COR-L47 (cell line): Measurements from ENCODE around the gene ADAR.

ENCODE experiments used
- DNase-seq: peaks from one replicate; lab custom pipeline; 2025; lab: John Stamatoyannopoulos, UW

ADAR gene

DNA sequence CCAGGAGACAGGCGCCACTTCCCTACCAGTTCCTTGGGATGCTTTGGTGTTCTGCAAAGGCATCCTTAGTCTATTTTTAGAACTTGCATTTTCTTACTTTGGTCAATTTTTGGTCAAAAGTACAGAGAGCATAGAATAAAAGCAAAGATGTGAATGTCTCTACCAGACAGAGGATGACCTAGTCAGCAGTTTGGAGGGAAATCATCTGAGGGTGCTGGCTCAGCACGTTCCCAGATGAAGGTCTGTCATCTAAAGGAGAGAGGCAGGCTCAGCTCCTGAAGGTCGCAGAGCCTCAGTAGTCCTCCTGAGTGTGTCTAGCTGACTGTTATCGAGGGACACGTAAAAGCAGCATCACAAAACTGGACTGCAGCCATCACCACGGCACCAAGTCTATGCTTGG lies 25.1 kb downstream of the ADAR start:
- DNase-seq: no peak

- no peak for DNase-seq
These were observed 26.2 kb downstream of the ADAR start for GRCh38 chr1:154581766-154582165.

- DNase-seq: no peak
These were observed 28.6 kb downstream of the ADAR start for GRCh38 chr1:154579374-154579773.

- DNase-seq: no peak
These were observed 29.9 kb downstream of the ADAR start for GRCh38 chr1:154578058-154578418.

GRCh38 chr1:154577346-154578057 lies 30.5 kb downstream of the ADAR start:
- DNase-seq: no peak

GRCh38 chr1:154575951-154576566 lies 31.9 kb downstream of the ADAR start:
- DNase-seq: no peak

DNA sequence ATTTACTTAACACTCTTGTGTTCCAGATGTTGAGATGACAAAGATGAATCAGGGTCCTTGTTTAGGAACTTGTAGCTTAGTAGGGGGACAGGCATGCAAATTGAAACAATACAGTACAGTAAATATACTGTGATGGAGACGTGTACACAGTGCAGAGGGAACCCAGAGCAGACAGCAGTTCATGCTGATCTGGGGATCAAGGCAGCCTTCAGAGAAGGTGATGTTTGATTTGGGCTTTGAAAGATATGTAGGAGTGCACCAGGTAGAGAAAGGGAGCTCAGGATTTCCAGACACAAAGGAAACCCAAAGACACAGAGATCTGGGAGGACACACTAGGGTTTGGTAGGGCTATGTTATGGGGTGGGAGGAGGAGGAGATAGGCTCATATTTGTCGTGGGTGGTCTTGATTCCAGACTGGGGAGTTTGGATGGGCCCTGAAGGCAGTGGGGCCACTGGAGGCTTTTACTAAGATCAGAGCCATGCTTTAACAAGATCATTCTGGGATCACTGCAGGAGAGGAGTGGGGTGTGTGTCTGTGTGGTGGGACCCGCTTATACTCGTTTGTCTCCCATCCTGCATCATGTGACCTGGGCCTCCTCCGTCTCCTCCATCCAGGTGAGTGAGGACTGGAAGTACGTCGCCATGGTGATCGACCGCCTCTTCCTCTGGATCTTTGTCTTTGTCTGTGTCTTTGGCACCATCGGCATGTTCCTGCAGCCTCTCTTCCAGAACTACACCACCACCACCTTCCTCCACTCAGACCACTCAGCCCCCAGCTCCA lies 32.6 kb downstream of the ADAR start:
- no peak for DNase-seq

GRCh38 chr1:154574716-154575115 lies 33.3 kb downstream of the ADAR start:
- DNase-seq: peak; percentile 89

DNA sequence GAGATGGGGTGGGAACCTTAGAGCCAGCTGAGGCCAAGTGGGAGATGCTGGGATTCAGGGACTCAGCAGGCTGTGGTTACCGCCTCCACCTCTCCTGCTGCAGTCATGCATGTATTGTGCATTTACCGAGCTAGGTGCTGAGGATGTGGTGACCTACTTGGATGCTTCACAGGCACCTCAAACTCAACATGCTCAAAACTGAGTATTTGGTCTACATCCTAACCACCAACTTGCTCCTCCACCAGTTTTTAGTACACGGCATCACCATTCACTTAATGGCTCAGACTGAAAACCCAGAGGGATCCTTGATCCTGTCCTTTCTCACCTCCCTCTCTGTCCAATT lies 34.8 kb downstream of the ADAR start:
- no peak for DNase-seq

- DNase-seq: no peak
These were observed 35.4 kb downstream of the ADAR start for GRCh38 chr1:154572468-154573167.

- no peak for DNase-seq
These were observed 36.1 kb downstream of the ADAR start for GRCh38 chr1:154571964-154572288.

- no peak for DNase-seq
These were observed 36.6 kb downstream of the ADAR start for GRCh38 chr1:154571244-154571963.

DNA sequence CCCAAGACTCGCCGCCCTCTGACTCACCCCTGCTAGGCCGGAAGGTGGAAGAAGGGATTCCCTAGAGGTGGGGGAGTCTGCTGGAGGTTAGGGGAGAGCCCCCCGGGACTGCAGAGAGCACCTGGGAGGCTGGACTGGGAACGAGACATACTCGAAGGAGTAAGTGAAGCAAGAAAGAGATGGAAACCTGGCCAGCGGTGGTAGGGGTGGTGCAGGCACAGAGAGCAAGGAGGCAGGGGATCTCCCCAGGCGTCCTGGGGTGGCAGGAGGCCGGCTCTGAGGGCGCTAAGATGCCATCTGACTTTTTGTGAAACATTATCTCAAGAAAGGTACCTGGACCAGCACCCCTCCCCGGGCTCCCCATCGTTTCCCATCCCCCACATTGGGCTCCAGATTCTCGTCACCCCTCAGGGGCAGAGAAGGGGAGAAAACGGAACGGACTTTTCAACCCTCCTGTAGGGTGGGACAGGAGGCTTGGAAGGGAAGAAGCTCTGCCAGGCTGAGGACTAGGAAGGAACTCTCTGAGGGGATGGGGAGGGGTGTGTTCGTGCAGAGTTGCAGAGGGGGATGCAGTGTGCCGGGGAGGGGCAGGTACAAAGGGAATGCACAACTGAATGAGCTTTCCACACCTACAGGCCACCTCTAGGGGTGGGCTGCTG lies 39.7 kb downstream of the ADAR start:
- DNase-seq: no peak

GRCh38 chr1:154567386-154568156 lies 40.4 kb downstream of the ADAR start, which contains the start of gene CHRNB2:
TSS of gene CHRNB2 (plus strand) at chr1:154567778. CDS start at chr1:154568045, 267 bp downstream.
- peak; percentile 75 for DNase-seq

GRCh38 chr1:154565876-154566275 lies 42.1 kb downstream of the ADAR start:
- no peak for DNase-seq

GRCh38 chr1:154559466-154560044 lies 48.4 kb downstream of the ADAR start:
- DNase-seq: peak; percentile 94

DNA sequence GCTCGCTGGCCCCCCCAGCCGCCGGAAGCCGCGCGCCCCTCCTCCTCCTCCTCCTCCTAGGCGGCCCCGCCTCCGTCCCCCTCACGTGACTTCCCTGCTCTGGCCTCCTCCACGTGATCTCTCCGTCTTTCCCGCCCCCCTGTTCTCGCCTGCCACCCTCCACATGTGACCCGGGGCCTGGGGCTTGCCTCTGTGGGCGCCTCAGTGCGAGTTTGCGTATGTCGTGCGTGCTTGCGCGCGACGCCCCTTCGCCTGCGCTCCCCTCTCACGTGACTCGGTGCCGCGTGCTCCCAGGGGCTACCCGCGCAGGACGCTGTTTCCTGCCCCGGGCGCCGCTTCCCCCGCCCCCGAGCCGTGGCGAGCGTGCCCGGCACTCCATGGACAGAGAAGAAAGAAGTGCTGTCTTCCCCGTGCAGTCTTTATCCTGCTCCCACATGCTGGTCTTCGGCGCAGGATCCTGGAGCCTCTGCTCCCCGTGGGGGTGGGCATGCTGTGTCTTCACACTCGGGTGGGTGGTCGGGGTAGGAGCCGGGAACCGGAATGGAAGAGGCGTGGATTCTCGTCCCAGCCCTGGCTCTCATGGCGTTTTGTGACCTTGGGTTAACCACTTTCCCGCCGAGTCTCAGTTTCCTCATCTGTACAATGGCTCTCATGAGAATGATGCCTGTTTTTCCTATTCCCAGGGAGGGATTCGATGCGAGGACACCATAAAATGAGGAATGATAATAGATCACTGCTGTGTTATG lies 49.1 kb downstream of the ADAR start:
- peak; percentile 98 for DNase-seq

DNA sequence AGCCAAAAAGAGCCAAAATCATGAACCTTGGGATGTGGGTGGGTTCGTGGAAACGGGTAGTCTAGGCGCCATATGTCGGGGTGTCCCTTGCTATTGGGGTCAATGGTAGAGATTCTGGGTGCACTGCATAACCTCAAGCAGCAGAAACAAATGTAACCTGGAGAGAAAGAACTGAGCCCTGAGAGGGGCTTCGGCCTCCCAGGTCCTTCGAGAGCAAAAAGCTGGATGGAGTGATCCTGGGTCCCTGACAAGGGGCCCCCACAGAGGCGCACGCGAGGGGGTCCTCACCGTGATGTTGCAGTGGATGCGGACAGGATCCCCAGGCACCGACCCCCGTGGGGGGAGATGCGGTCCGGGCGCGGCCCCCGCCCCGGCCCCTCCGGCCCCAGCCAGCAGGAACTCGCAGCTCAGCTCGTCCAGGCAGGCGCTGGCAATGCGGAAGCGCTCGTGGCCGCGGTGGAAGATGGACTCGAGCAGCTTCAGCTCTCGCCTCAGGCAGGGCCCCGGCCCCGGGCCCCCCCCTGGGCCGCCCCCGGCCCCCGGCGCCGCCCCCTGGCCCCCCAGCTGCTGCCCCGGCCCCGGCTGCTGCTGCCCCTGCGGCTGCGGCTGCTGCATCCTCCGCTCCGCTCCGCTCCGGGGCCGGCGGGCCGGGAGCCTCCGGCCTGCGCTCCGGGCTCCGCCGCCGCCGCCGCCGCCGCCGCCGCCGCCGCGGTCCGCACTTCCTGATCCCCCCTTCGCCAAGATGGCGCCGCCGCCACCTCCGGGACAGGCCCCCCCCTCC lies 49.9 kb downstream of the ADAR start, which contains the start of gene UBE2Q1:
Gene UBE2Q1, minus strand, starts transcription at position 724 of the 781 bp plus-strand sequence. Its CDS starts 109 bp downstream, at position 615.
- DNase-seq: no peak
